HG02610 (cell line): ENCODE measurements around the gene BMPR2.
"Not testable (repeated sequence)": the region's sequence is repeated elsewhere in the genome, so short reads cannot be mapped to it uniquely, and the experiment has no call there.

Experiments used
- ATAC-seq: cut with Tn5 transposase; IDR thresholded peaks from one replicate; pipeline ENCODE4 v1.9.1; 2021; ENCODE audit warnings: mild to moderate bottlenecking, moderate library complexity; ENCODE audit not compliant: unreplicated experiment

BMPR2 gene

GRCh38 chr2:202378662-202379358, 2.7 kb downstream of the BMPR2 start:
- ATAC-seq: no peak

DNA sequence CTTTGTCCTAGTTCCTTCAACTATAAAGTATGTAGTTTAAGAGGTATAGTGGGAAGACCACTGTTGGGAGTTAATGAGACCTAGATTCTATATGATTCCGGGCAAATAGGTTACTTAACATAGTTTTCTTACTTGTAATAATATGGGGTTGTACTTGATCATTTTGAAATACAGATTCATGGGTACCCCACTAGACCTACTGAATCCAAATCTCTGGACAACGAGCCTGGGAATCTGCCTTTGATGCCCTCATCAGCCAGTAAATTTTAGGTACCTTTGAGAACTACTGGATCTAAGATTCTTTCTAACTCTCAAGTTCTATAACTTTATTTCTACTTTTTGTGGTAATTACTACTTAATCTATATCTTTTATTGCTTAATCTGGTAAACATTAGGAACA, 6.6 kb downstream of the BMPR2 start:
- no peak for ATAC-seq

DNA sequence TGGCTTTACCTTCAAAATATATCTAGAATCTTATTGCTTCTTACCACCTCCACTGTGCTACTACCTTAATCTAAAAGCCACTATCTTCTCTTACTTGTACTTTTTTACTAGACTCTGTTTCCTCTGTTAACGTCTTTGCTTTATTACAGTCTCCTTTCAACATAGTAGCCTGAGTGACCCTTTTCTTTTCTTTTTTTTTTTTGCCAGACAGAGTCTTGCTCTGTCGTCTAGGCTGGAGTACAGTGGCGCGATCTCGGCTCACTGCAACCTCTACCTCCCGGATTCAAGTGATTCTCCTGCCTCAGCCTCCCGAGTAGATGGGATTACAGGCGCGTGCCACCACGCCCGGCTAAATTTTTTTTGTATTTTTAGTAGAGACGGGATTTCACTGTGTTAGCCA, 10.4 kb downstream of the BMPR2 start:
- ATAC-seq: not testable (repeated sequence)

GRCh38 chr2:202387608-202388342, 11.6 kb downstream of the BMPR2 start:
- no peak for ATAC-seq

DNA sequence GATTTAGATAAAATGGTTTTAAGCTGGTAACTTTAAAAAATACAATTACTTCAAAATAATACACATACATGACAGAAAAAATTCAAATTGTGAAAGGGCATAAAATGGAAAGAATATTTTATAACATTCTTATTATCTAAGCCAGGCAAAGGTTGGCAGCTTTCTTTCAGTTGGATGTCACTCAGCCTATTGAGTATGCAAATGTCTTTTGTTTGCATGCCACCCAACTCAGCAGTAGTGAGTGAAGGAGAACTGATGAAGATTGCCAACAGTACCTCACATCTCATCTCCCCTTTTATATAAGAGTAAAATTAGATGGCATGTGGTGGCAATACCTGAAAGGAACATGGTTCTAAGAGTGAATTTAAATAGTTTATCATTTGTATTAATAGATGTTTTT, 24.8 kb downstream of the BMPR2 start:
- ATAC-seq: no peak

- ATAC-seq: no peak
These were observed 29.7 kb downstream of the BMPR2 start for GRCh38 chr2:202405798-202406197.

GRCh38 chr2:202406445-202406978, 30.4 kb downstream of the BMPR2 start:
- no peak for ATAC-seq

- no peak for ATAC-seq
These were observed 32.5 kb downstream of the BMPR2 start for GRCh38 chr2:202408546-202409140.

DNA sequence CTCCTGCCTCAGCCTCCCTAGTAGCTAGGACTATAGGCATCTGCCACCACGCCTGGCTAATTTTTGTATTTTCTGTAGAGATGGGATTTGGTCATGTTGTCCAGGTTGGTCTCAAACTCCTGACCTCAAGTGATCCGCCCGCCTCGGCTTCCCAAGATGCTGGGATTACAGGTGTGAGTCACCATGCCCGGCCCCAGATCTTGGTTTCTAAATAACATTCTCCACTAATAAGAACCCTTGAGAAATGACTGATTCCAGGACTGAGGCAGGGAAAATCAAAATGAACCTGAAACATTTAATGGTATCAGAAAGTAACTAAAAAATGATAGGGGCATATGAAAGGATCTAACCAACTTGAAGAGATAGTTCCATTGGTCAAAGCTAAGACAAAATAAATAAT, 34.0 kb downstream of the BMPR2 start:
- ATAC-seq: no peak

- no peak for ATAC-seq
These were observed 35.0 kb downstream of the BMPR2 start for GRCh38 chr2:202411097-202411496.

DNA sequence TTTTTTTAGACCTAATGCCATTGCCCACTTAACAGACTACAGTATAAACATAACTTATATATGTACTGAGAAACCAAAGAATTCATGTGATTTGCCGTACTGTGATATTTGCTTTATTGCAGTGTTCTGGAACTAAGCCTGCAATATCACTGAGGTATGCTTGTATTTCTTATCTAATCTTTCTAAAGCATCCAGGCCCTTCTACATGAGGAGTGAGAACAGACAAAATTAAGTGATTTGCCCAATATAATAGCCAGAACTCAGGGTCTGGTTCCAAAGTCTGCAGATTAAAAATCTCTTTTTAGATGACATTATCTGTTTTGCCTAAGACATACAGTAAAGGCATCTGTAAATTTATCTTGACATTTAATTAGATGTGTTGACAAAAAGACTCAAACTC, 41.9 kb downstream of the BMPR2 start:
- no peak for ATAC-seq

GRCh38 chr2:202418511-202418910, 42.4 kb downstream of the BMPR2 start:
- no peak for ATAC-seq

DNA sequence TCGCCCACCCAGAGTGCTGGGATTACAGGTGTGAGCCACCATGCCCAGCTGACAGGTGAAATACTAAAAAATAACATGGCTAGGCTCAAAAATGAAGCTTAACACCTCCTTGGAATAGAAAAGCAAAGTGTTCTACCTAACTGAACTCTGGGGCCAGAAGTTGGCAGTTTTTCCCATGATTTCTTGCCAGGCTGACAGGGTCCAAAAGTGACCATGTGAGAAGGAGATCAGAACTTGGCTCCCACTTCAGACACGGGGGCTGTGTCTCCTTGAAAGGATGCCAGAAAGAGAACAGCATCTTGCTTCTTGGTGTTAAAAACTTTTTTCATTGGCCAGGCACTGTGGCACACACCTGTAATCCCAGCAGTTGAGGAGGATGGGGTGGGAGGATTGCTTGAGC, 47.0 kb downstream of the BMPR2 start:
- no peak for ATAC-seq

DNA sequence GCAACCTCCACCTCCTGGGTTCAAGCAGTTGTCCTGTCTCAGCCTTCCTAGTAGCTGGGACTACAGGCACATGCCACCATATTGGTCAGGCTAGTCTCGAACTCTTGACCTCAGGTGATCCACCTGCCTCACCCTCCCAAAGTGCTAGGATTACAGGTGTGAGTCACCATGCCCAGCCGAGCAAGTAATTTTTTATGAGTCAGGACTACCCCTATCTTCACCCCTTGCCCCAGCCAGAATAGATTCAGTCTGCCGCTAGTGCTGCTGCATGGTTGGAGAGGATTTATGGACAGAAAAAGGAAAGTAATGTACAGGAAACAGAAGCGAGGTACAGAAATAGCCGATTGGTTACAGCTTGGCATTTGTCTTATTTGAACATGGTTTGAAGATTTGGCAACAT, 48.9 kb downstream of the BMPR2 start:
- no peak for ATAC-seq

GRCh38 chr2:202426751-202427150, 50.6 kb downstream of the BMPR2 start:
- no peak for ATAC-seq

DNA sequence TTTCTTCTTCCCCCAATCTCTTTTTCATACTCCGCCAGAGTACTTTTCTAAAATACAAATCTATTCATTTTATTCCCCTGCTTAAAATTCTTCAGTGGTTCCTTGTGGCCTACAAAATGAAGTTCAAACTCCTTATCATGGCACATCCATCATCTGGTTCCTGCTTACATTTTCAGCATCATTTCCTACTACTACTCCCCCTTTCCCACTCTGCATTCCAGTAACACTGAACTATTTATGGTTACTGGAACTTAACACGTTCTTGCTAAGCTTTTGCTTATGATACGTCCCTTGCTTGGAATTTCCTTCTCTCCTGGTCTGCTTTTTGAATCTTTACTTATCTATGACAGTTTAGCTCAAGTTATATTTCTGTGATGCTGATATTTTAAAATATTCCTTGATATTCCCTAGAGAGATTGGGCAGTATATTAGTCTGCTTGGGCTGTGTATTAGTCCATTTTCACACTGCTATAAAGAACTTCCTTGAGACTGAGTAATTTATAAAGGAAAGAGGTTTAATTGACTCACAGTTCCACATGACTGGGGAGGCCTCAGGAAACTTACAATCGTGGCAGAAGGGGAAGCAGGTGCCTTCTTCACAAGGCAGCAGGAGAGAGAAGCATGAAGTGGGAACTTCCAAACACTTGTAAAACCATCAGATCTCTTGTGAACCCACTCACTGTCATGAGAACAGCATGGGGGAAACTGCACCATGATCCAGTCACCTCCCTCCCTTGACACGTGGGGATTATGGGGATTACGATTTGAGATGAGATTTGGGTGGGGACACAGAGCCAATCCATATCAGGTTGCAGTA, 53.2 kb downstream of the BMPR2 start:
- no peak for ATAC-seq

DNA sequence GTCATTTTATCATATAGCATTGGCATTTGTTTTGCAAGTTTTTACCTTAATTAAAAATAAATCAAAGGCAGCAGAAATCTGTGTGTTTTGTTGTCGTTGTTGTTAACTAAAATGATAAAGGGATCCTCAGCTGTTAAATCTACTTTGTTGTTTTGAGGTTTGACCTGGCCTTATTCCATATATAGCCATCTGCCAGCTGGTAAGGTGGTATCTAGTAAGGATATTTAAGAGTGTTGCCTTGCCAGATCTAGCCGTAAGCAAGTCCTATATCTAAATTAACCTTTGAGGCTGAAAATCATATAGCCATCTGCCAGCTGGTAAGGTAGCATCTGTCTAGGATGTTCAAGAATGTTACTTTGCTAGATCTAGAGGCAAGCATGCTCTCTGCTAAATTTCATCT, 56.6 kb downstream of the BMPR2 start:
- ATAC-seq: no peak

GRCh38 chr2:202434472-202434871, 58.3 kb downstream of the BMPR2 start:
- no peak for ATAC-seq

GRCh38 chr2:202436626-202437025, 60.5 kb downstream of the BMPR2 start:
- no peak for ATAC-seq

DNA sequence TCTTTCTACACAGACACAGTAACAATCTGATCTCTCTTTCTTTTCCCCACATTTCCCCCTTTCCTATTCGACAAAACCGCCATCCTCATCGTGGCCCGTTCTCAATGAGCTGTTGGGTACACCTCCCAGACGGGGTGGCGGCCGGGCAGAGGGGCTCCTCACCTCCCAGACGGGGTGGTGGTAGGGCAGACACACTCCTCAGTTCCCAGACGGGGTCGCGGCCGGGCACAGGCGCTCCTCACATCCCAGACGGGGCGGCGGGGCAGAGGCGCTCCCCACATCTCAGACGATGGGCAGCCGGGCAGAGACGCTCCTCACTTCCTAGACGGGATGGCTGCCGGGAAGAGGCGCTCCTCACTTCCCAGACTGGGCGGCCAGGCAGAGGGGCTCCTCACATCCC, 64.0 kb downstream of the BMPR2 start:
- not testable (repeated sequence) for ATAC-seq

DNA sequence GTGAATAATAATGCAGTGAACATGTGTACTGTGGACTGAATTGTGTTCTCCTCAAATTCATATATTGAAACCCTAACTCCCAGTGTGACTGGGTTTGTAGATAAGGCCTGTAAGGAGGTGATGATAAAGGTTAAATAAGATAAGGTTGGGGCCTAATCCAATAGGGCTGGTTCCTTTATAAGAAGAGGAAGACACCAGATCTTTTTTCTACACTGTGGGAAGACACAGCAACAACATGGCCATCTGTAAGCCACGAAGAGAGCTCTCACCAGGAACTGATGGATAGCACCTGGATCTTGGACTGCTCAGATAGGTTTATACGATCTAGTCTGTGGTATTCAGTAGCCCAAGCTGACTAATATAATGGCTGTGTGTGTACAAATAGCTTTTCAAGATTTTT, 66.8 kb downstream of the BMPR2 start:
- ATAC-seq: no peak
